ENCODE data around the gene C1orf94. TPM values are rescaled to one million over a fixed set of nuclear protein-coding genes. Genes with fewer than 3 reads are reported as not detected.
A peak's percentile ranks its signal among the peaks of the same experiment; 100 is the strongest.

The C1orf94 gene
- total and polyA plus RNA-seq, 2 donors from 2014 or later: not detected

- H3K4me1 ChIP-seq (ENCODE audit: control insufficient read depth in 2 of 3, insufficient read depth in 2 of 3, low read depth in 1 of 3, low read length in 3 of 3): no peaks in the 10 kb centered on the region
- no peak overlapping the region for H3K9ac ChIP-seq (ENCODE audit: low read length in 3 of 3)
- FAIRE-seq (no peak), DNase-seq (no peak)
- no peak overlapping the region for H3K27ac ChIP-seq (ENCODE audit: low read depth in 2 of 2, low read length in 2 of 2)
- TF ChIP-seq, protein P1, sequence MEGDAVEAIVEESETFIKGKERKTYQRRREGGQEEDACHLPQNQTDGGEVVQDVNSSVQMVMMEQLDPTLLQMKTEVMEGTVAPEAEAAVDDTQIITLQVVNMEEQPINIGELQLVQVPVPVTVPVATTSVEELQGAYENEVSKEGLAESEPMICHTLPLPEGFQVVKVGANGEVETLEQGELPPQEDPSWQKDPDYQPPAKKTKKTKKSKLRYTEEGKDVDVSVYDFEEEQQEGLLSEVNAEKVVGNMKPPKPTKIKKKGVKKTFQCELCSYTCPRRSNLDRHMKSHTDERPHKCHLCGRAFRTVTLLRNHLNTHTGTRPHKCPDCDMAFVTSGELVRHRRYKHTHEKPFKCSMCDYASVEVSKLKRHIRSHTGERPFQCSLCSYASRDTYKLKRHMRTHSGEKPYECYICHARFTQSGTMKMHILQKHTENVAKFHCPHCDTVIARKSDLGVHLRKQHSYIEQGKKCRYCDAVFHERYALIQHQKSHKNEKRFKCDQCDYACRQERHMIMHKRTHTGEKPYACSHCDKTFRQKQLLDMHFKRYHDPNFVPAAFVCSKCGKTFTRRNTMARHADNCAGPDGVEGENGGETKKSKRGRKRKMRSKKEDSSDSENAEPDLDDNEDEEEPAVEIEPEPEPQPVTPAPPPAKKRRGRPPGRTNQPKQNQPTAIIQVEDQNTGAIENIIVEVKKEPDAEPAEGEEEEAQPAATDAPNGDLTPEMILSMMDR (IDR thresholded peaks at IDR 0.05; ENCODE audit: borderline replicate concordance, extremely low read depth, insufficient read depth): no peak
- intact Hi-C loops (cut with DNase I): no loop called here
- H3K9me3 ChIP-seq (ENCODE audit: control insufficient read depth in 2 of 3, insufficient read depth in 1 of 3, low read length in 3 of 3): no peaks in the 10 kb centered on the region
- no peaks in the 10 kb centered on the region for H3K36me3 ChIP-seq (ENCODE audit: control insufficient read depth in 2 of 3, insufficient read depth in 3 of 3, low read length in 3 of 3)
- H3K4me3 ChIP-seq (ENCODE audit: low read length in 3 of 3): no peak overlapping the region
- peaks cover 6% of the 10 kb centered on the region for H3K27me3 ChIP-seq (ENCODE audit: control insufficient read depth, insufficient read depth, low read length)
Observed at GRCh38 chr1:34156739-34157138, 20.0 kb upstream of the C1orf94 start.

DNA sequence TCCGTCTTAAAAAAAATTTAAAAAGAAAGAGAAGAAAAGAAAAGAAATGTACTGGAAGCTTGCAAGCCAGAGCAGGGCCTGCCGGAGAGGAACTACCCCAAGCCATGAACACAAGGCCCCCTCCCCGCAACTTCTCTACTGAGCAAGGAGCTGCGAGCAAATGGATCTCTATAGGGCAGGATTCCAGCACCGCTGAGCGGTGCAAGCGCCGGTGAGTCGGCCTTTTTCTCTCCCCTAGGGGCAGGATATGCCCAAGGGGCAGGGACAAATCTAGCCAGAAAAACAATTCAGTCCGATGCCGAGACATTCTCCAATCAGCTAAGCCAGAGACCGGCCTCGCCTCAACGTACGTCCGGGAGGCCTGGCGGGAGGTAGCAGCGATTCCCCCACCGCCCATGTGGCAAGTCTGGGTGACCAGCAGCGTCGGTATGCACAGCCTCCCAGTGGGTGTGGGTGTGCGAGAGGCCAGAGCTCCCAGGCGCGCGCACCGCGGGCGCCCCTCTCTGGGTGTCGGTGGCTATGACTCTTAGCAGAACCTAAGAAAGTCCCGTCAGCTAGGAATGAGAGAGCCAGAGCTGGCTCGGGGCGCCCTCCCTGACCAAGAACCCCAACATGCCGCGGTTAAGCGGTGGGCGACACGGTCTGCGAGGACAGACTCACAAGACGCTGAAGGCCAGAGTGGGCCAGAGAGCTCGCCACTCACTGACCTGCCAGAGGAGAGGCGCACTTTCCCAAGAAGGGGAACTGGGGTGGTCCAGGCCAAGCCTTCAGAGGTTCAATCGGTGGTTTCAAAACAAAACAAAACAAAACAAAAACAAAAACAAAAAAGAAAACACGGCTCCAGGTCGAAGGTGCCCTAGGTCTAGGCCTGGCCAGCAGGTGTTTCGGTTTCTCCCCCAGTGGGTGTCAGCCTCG lies 13.6 kb upstream of the C1orf94 start:
- intact Hi-C loops (cut with DNase I): no loop called here
- peaks cover 39% of the 10 kb centered on the region for H3K27me3 ChIP-seq (ENCODE audit: control insufficient read depth, insufficient read depth, low read length)
- H3K4me1 ChIP-seq (ENCODE audit: control insufficient read depth in 2 of 3, insufficient read depth in 2 of 3, low read depth in 1 of 3, low read length in 3 of 3): peaks cover 0 to 11% (median 0%) of the 10 kb centered on the region in 3 donors
- peak; percentile 70 to 89 (median 78) for DNase-seq
- no peaks in the 10 kb centered on the region for H3K36me3 ChIP-seq (ENCODE audit: control insufficient read depth in 2 of 3, insufficient read depth in 3 of 3, low read length in 3 of 3)
- peak overlapping the region in 2 of 3 donors; percentile 37 to 54 for H3K4me3 ChIP-seq (ENCODE audit: low read length in 3 of 3)
- no peak overlapping the region for H3K27ac ChIP-seq (ENCODE audit: low read depth in 2 of 2, low read length in 2 of 2)
- no peak for FAIRE-seq
- TF ChIP-seq, protein P1 (IDR thresholded peaks at IDR 0.05; ENCODE audit: borderline replicate concordance, extremely low read depth, insufficient read depth): peak; percentile 39
- no peak overlapping the region for H3K9ac ChIP-seq (ENCODE audit: low read length in 3 of 3)
- no peaks in the 10 kb centered on the region for H3K9me3 ChIP-seq (ENCODE audit: control insufficient read depth in 2 of 3, insufficient read depth in 1 of 3, low read length in 3 of 3)

DNA sequence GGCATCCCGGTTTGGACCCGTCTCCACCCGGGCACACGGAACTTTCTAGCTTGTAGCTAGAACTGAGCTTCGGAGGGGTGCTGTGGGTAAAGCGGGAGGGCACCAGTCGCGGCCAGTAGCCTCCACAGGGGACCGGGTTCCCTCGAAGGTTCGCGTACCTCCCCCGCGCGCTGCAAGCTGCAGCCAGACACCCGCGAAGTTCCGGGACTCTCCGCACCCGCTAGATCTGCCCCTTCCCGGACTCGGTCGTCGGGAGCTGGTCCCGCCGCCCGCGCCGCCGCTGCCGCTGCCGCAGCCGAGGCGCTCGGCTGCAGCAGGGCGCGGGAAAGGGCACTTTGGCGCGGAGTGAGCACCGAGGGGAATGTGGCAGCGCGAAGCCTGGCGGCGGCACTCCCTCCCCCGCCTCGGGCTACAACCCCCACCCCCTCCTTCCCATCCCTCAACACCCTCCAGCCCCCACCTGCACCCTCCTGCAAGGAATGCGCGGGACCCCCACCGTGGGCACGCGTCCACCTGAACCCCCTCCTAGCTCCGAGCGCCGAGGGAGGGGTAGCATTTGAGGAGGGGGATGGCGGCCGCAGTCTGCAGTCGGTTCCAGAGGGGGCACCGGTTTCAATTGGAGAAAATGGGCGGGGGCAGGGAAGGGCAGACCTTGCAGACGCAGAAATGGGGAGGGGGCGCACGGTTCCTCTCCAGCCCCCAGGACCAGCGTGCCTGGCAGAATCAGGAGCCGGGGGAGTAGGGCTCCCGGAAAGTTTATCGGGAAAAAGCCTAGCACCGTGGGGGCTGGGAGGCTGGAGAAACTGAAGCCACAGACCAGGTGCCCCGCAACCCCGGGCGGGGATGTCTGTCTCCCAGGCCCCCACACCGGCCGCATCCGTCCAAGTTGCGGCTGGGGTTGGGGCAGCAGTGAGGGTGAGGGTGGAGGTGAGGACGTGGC lies 12.6 kb upstream of the C1orf94 start:
- TF ChIP-seq, protein P1 (IDR thresholded peaks at IDR 0.05; ENCODE audit: borderline replicate concordance, extremely low read depth, insufficient read depth): no peak
- H3K4me3 ChIP-seq (ENCODE audit: low read length in 3 of 3): peak overlapping the region in 2 of 3 donors; percentile 37 to 54
- no peak overlapping the region for H3K9ac ChIP-seq (ENCODE audit: low read length in 3 of 3)
- peak in 4 of 5 donors; percentile 20 to 53 (median 29) for DNase-seq
- intact Hi-C loops (cut with DNase I): no loop called here
- H3K4me1 ChIP-seq (ENCODE audit: control insufficient read depth in 2 of 3, insufficient read depth in 2 of 3, low read depth in 1 of 3, low read length in 3 of 3): peaks cover 0 to 11% (median 0%) of the 10 kb centered on the region in 3 donors
- H3K9me3 ChIP-seq (ENCODE audit: control insufficient read depth in 2 of 3, insufficient read depth in 1 of 3, low read length in 3 of 3): no peaks in the 10 kb centered on the region
- FAIRE-seq: no peak
- no peaks in the 10 kb centered on the region for H3K36me3 ChIP-seq (ENCODE audit: control insufficient read depth in 2 of 3, insufficient read depth in 3 of 3, low read length in 3 of 3)
- peaks cover 45% of the 10 kb centered on the region for H3K27me3 ChIP-seq (ENCODE audit: control insufficient read depth, insufficient read depth, low read length)
- no peak overlapping the region for H3K27ac ChIP-seq (ENCODE audit: low read depth in 2 of 2, low read length in 2 of 2)
